ENCODE data around the gene GRHL1. TPM values are rescaled to one million over a fixed set of nuclear protein-coding genes. Genes with fewer than 3 reads are reported as not detected.

Gene GRHL1
- total RNA-seq, 2 donors from 2014 or later, result 0.41 to 9.5 TPM

DNA sequence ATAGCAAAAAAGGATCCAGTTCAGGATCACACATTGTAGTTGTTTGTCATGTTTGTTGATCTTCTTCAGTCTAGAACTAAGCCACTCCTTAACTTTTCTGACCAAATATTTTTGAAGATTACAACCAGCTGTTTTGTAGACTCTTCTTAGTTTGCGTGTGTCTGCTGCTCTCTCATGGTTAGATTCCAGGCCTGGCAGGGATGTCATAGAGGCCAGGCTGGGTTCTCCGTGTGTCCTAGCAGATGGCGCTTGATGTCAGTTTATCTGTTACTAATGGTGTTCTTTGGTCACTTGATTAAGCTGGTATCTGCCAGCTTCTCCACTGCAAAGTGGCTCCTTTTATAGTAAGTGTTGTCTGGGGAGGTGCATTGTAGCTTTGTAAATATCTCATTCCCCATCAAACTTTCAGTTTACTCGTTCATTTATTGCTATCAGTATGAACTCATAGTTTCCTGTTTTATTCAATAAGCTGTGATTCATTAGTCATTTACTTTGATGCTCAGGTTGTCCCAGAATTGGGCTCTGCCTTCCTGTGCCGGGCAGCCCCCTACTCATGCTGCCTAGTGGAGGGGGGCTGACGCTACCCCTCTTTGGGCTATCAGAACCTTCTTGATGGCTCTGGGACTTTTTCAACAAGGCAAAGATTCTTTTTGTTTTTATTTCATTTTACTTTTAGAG, 42.1 kb downstream of the GRHL1 start:
- no peak for TF ChIP-seq CTCF (IDR thresholded peaks at IDR 0.05)
- Histone ChIP-seq H3K27me3 (replicated peaks; ENCODE audit: insufficient read depth) (no peaks in the 10 kb centered on the region), H3K27ac (no peak overlapping the region), H3K36me3 (no peaks in the 10 kb centered on the region), H3K4me3 (no peak overlapping the region), H3K4me1 (ENCODE audit: control insufficient read depth in 1 of 2, low read depth in 2 of 2) (peaks cover 0 to 6% of the 10 kb centered on the region in 2 donors), H3K9me3 (no peaks in the 10 kb centered on the region)
- ATAC-seq (ENCODE audit: insufficient number of reproducible peaks, low FRiP score, low read depth), result no peak
- no peak for DNase-seq (ENCODE audit: low spot score)

DNA sequence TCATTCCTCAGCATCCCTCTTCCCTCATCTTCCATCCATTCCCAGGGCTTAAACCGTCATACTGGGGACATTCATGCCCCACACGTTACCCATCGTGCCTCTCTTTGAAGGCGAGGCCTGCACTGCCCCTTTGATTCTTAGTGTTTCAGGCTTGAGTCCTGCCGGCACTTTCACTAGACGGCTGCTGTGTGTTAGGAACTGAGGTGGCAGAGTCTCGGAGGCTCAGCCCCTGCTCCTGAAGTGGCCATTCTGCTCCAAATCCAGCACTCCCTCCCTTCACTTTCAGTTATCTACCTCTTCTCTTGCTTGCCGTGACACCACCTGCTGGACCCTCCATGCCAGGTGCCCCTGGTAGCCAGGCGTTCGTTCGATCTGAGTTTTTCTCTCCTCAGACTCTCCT, 43.0 kb downstream of the GRHL1 start:
- no peaks in the 10 kb centered on the region for H3K27me3 ChIP-seq (replicated peaks; ENCODE audit: insufficient read depth)
- DNase-seq (ENCODE audit: low spot score), result no peak
- no peaks in the 10 kb centered on the region for H3K36me3 ChIP-seq
- no peak for TF ChIP-seq CTCF (IDR thresholded peaks at IDR 0.05)
- no peak overlapping the region for H3K4me3 ChIP-seq
- no peaks in the 10 kb centered on the region for H3K9me3 ChIP-seq
- no peak overlapping the region for H3K27ac ChIP-seq
- H3K4me1 ChIP-seq (ENCODE audit: control insufficient read depth in 1 of 2, low read depth in 2 of 2), result peaks cover 0 to 6% of the 10 kb centered on the region in 2 donors
- ATAC-seq (ENCODE audit: insufficient number of reproducible peaks, low FRiP score, low read depth), result no peak

DNA sequence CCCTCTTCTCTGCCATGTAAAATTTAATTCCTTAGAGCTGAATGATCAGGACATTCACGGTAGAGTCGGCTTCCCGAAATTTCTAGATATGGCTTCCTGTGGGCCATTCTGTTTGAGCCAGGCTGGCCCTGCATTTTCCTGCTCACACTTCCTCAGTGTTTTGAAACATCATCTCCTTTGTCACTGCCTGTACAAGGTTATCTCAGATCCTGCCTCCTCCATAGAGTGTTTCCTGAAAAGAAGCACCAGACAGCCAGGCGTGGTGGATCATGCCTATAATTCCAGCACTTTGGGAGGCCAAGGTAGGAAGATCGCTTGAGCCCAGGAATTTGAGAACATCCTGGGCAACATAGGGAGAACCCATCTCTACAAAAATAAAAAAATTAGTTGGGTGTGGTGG, 43.6 kb downstream of the GRHL1 start:
- H3K9me3 ChIP-seq, result no peaks in the 10 kb centered on the region
- no peak overlapping the region for H3K27ac ChIP-seq
- ATAC-seq (ENCODE audit: insufficient number of reproducible peaks, low FRiP score, low read depth) (no peak), DNase-seq (ENCODE audit: low spot score) (no peak)
- H3K4me3 ChIP-seq, result no peak overlapping the region
- H3K4me1 ChIP-seq (ENCODE audit: control insufficient read depth in 1 of 2, low read depth in 2 of 2), result peaks cover 0 to 6% of the 10 kb centered on the region in 2 donors
- TF ChIP-seq CTCF (IDR thresholded peaks at IDR 0.05), result no peak
- H3K27me3 ChIP-seq (replicated peaks; ENCODE audit: insufficient read depth), result no peaks in the 10 kb centered on the region
- no peaks in the 10 kb centered on the region for H3K36me3 ChIP-seq

DNA sequence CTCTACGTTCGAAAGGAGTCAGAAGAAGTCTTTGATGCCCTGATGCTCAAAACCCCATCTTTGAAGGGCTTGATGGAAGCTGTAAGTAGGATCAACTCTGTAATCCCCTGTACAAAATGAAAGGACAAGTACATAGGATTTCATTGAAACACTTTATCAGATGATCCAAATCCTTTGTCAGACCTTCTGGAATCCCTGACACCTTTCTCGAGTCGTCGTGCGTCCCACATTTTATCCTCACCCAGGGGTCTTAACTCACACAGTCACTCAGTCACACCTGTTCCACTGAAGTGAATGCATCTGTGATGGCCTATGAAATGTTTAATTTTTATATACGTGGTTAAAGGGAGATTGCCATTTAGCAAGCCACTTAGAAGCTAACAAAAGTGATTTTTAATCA, 44.8 kb downstream of the GRHL1 start:
- H3K4me1 ChIP-seq (ENCODE audit: control insufficient read depth in 1 of 2, low read depth in 2 of 2), result peaks cover 0 to 2% of the 10 kb centered on the region in 2 donors
- H3K27ac ChIP-seq, result no peak overlapping the region
- H3K9me3 ChIP-seq, result no peaks in the 10 kb centered on the region
- H3K4me3 ChIP-seq, result no peak overlapping the region
- no peak for DNase-seq (ENCODE audit: low spot score)
- TF ChIP-seq CTCF (IDR thresholded peaks at IDR 0.05), result no peak
- H3K27me3 ChIP-seq (replicated peaks; ENCODE audit: insufficient read depth), result no peaks in the 10 kb centered on the region
- no peak for ATAC-seq (ENCODE audit: insufficient number of reproducible peaks, low FRiP score, low read depth)
- H3K36me3 ChIP-seq, result no peaks in the 10 kb centered on the region

- no peak for ATAC-seq (ENCODE audit: insufficient number of reproducible peaks, low FRiP score, low read depth)
- no peak overlapping the region for H3K27ac ChIP-seq
- DNase-seq (ENCODE audit: low spot score), result no peak
- no peaks in the 10 kb centered on the region for H3K36me3 ChIP-seq
- no peaks in the 10 kb centered on the region for H3K9me3 ChIP-seq
- no peak for TF ChIP-seq CTCF (IDR thresholded peaks at IDR 0.05)
- no peaks in the 10 kb centered on the region for H3K4me1 ChIP-seq (ENCODE audit: control insufficient read depth in 1 of 2, low read depth in 2 of 2)
- no peak overlapping the region for H3K4me3 ChIP-seq
- no peaks in the 10 kb centered on the region for H3K27me3 ChIP-seq (replicated peaks; ENCODE audit: insufficient read depth)
These were observed 46.4 kb downstream of the GRHL1 start for GRCh38 chr2:9997936-9998335.

Data from thoracic aorta (tissue), 2 donors.